ENCODE data around the gene APBA2. TPM values are rescaled to one million over a fixed set of nuclear protein-coding genes. Genes with fewer than 3 reads are reported as not detected.

Gene APBA2
- total and polyA plus RNA-seq, 10 donors = 5.8 to 33.8 (median 18.3) TPM

DNA sequence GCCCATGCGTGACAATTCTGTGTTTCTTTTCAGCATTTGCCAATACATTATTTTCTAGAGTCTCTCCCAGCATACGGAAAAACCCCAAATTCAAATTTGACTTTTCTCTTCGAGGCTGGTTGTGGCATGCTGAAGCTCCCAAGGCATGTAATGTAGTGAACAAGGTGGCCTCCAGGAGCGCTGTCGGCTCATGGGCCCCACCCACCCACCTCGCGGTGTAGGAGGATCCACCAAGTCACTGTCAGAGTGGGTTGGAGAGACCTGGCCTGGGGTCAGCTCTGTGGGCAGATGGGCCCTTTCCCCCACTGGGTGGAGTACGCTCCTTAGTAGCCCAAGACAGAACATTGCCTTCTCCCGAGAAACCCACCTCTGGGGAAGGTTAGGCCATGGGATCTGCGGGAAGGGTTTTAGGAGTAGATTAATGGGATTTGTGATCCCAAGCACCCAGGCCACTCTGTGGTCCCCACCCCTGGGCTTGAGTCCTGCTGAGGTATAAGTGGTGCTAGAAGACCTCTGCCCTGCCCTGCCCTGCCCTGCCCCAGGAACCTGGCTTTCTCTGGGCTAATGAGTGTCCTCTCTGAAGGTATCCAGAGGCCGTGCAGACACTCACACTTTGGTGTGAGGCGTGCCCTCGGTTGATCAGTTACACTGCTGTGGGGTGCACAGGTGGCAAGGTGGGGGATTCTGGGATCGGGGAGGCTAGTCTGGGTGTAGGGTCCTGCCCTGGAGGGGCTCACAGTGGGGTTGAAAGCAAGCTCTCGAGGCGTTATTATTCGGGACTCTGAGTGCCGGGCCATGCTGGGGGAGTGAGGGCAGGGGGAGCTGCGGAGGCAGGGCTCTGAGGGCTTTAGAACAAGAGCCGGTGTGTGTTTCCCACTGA, 97.9 kb downstream of the APBA2 start:
- intact Hi-C loops (cut with DNase I; ENCODE audit: low total_unique reads) = loop anchor here (10.0 kb wide), 1 partner anchor 101 kb away; no protein-coding TSS in a partner anchor

DNA sequence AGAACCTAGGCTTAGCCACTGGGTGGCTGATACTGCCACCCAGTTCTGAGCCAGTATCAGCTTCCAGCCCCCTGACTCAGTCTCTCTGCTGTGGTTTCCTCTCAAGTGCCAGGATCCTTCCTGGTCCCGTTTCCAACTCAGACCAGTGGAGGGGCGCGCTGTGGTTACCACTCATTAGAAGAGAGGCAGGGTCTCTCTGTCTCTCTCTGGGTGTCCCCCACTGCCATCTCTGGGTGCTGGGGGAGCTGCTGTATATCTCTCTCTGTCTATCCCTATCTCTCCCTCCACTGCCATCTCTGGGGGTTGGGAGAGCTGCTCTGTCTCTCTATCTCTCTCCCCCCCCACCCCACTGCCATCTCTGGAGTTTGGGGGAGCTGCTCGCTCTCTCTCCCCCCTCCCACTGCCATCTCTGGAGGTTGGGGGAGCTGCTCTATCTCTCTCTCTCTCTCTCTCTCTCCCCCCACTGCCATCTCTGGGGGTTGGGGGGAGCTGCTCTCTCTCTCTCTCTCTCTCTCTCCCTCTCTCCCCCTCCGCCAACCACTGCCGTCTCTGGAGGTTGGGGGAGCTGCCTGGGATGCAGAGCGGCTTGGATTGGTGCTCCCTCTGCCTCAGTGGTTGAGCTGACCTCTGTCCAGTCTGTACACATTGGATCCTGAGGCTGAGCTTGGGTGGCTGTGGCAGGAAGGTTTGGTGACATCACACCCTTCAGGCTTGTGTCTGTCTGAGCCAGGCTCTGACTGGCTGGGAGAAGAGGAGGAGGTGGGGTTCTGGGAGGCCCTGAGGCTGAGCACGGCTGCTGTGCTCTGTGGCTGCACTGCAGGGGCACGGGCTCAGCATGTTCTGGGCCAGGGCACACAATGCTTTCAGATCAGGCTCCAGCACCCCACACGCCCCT, 98.9 kb downstream of the APBA2 start:
- no peak overlapping the region for H3K27ac ChIP-seq
- DNase-seq = no peak
- H3K4me3 ChIP-seq = no peak overlapping the region
- H3K36me3 ChIP-seq = no peaks in the 10 kb centered on the region
- intact Hi-C loops (cut with DNase I; ENCODE audit: low total_unique reads) = loop anchor here (10.0 kb wide), 1 partner anchor 100 kb away; no protein-coding TSS in a partner anchor
- H3K27me3 ChIP-seq (replicated peaks in 1 of 7) = no peaks in the 10 kb centered on the region
- TF ChIP-seq POLR2A (IDR thresholded peaks at IDR 0.05) (no peak), POLR2AphosphoS5 (IDR thresholded peaks at IDR 0.05) (no peak)
- TF ChIP-seq, protein P1, sequence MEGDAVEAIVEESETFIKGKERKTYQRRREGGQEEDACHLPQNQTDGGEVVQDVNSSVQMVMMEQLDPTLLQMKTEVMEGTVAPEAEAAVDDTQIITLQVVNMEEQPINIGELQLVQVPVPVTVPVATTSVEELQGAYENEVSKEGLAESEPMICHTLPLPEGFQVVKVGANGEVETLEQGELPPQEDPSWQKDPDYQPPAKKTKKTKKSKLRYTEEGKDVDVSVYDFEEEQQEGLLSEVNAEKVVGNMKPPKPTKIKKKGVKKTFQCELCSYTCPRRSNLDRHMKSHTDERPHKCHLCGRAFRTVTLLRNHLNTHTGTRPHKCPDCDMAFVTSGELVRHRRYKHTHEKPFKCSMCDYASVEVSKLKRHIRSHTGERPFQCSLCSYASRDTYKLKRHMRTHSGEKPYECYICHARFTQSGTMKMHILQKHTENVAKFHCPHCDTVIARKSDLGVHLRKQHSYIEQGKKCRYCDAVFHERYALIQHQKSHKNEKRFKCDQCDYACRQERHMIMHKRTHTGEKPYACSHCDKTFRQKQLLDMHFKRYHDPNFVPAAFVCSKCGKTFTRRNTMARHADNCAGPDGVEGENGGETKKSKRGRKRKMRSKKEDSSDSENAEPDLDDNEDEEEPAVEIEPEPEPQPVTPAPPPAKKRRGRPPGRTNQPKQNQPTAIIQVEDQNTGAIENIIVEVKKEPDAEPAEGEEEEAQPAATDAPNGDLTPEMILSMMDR (IDR thresholded peaks at IDR 0.05 in 8 of 11, conservative IDR thresholded peaks at IDR 0.05 in 3 of 11) = no peak
- no peaks in the 10 kb centered on the region for H3K9me3 ChIP-seq
- H3K4me1 ChIP-seq = peaks cover 0 to 32% (median 11%) of the 10 kb centered on the region in 6 donors
- 69 to 84% (median 76%) methylated on average over 10 of the region's 10 CpGs for WGBS, 5 donors

More for the DNA sequence above, 97.9 kb downstream of the APBA2 start:
- DNase-seq = no peak
- H3K27ac ChIP-seq = no peak overlapping the region
- no peaks in the 10 kb centered on the region for H3K9me3 ChIP-seq
- WGBS, 5 donors = 88 to 93% (median 93%) methylated on average over 10 to 20 of the region's 20 CpGs
- peaks cover 0 to 25% (median 10%) of the 10 kb centered on the region in 6 donors for H3K4me1 ChIP-seq
- no peak overlapping the region for H3K4me3 ChIP-seq
- no peaks in the 10 kb centered on the region for H3K27me3 ChIP-seq (replicated peaks in 1 of 7)
- TF ChIP-seq, protein P1 (IDR thresholded peaks at IDR 0.05 in 8 of 11, conservative IDR thresholded peaks at IDR 0.05 in 3 of 11) = no peak
- no peak for TF ChIP-seq POLR2AphosphoS5 (IDR thresholded peaks at IDR 0.05)
- TF ChIP-seq POLR2A (IDR thresholded peaks at IDR 0.05) = no peak
- no peaks in the 10 kb centered on the region for H3K36me3 ChIP-seq

DNA sequence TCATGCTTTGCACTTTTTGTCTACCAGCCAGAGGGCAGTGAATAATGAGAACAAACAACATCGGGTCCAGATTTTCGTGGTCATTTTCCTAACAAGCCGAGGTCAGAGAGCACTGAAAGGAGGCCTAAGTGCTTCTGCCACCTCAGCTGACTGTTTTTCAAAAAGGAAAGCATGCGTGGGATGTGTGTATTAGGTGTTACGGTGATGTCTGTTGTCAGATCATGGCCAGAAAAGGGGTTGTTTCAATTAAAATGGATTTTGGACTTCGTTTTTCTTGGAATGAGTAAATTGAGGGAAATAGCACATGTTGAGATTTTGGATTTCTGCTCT, 99.5 kb downstream of the APBA2 start:
- no peak for DNase-seq

More for the DNA sequence above, 99.5 kb downstream of the APBA2 start:
- no peak overlapping the region for H3K27ac ChIP-seq
- intact Hi-C loops (cut with DNase I; ENCODE audit: low total_unique reads) = loop anchor here (10.0 kb wide), 1 partner anchor 100 kb away; no protein-coding TSS in a partner anchor
- WGBS, 5 donors = 62 to 76% (median 67%) methylated on average over 6 of the region's 6 CpGs
- H3K4me3 ChIP-seq = no peak overlapping the region
- H3K36me3 ChIP-seq = no peaks in the 10 kb centered on the region
- no peaks in the 10 kb centered on the region for H3K27me3 ChIP-seq (replicated peaks in 1 of 7)
- peaks cover 0 to 32% (median 11%) of the 10 kb centered on the region in 6 donors for H3K4me1 ChIP-seq
- TF ChIP-seq POLR2AphosphoS5 (IDR thresholded peaks at IDR 0.05) = no peak
- TF ChIP-seq POLR2A (IDR thresholded peaks at IDR 0.05) = no peak
- TF ChIP-seq, protein P1 (IDR thresholded peaks at IDR 0.05 in 8 of 11, conservative IDR thresholded peaks at IDR 0.05 in 3 of 11) = no peak
- no peaks in the 10 kb centered on the region for H3K9me3 ChIP-seq
